Measurements from ENCODE around the gene YPEL1. TPM values are rescaled to one million over a fixed set of nuclear protein-coding genes. Genes with fewer than 3 reads are reported as not detected.

The YPEL1 gene
- total and polyA plus RNA-seq, 10 of the 15 experiments (the other 5 are each of a cell fraction or from before 2014, with no cell fraction given): 0.13 to 5.0 (median 1.6) TPM

DNA sequence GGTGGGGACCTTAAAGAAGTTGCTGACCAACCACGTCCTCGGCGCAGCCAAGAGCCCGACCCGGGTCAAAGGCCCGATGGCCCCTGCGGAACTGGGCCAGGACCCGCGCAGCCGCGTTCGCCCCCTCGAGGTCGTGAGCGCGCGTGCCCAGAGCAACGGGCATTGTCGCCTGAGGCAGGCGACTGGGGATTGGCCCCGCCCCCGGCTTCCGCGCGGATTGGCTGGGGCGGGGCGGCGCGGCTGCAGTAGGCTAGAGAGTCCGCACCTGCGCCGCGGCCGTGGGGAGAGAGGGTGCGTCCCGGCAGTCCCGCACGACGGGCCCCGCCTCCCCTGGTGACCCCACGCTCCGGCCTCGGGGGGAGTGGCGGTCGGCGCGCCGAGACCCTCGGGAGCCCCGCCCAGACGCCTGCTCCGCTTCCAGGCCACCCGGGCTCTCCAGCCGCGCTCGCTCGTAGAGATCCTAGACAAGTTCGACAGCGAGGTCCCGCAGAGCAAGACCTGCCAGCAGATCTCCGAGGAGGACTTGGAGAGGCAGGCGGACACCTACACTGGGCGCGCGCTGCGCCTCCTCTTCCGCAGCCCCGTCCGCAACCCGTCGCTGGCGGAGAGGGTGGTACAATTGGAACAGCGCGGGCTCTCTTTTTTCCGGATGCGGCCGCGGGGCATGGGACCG, 78.1 kb downstream of the YPEL1 start (continued):
- TF ChIP-seq, protein P1, sequence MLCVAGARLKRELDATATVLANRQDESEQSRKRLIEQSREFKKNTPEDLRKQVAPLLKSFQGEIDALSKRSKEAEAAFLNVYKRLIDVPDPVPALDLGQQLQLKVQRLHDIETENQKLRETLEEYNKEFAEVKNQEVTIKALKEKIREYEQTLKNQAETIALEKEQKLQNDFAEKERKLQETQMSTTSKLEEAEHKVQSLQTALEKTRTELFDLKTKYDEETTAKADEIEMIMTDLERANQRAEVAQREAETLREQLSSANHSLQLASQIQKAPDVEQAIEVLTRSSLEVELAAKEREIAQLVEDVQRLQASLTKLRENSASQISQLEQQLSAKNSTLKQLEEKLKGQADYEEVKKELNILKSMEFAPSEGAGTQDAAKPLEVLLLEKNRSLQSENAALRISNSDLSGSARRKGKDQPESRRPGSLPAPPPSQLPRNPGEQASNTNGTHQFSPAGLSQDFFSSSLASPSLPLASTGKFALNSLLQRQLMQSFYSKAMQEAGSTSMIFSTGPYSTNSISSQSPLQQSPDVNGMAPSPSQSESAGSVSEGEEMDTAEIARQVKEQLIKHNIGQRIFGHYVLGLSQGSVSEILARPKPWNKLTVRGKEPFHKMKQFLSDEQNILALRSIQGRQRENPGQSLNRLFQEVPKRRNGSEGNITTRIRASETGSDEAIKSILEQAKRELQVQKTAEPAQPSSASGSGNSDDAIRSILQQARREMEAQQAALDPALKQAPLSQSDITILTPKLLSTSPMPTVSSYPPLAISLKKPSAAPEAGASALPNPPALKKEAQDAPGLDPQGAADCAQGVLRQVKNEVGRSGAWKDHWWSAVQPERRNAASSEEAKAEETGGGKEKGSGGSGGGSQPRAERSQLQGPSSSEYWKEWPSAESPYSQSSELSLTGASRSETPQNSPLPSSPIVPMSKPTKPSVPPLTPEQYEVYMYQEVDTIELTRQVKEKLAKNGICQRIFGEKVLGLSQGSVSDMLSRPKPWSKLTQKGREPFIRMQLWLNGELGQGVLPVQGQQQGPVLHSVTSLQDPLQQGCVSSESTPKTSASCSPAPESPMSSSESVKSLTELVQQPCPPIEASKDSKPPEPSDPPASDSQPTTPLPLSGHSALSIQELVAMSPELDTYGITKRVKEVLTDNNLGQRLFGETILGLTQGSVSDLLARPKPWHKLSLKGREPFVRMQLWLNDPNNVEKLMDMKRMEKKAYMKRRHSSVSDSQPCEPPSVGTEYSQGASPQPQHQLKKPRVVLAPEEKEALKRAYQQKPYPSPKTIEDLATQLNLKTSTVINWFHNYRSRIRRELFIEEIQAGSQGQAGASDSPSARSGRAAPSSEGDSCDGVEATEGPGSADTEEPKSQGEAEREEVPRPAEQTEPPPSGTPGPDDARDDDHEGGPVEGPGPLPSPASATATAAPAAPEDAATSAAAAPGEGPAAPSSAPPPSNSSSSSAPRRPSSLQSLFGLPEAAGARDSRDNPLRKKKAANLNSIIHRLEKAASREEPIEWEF (IDR thresholded peaks at IDR 0.05; ENCODE audit: insufficient replicate concordance, low read depth, low read length): no peak
- TF ChIP-seq, protein P2, sequence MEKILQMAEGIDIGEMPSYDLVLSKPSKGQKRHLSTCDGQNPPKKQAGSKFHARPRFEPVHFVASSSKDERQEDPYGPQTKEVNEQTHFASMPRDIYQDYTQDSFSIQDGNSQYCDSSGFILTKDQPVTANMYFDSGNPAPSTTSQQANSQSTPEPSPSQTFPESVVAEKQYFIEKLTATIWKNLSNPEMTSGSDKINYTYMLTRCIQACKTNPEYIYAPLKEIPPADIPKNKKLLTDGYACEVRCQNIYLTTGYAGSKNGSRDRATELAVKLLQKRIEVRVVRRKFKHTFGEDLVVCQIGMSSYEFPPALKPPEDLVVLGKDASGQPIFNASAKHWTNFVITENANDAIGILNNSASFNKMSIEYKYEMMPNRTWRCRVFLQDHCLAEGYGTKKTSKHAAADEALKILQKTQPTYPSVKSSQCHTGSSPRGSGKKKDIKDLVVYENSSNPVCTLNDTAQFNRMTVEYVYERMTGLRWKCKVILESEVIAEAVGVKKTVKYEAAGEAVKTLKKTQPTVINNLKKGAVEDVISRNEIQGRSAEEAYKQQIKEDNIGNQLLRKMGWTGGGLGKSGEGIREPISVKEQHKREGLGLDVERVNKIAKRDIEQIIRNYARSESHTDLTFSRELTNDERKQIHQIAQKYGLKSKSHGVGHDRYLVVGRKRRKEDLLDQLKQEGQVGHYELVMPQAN (conservative IDR thresholded peaks at IDR 0.05): peak; percentile 63; the same call in 1 of the 2 replicates
- TF ChIP-seq, protein P3, sequence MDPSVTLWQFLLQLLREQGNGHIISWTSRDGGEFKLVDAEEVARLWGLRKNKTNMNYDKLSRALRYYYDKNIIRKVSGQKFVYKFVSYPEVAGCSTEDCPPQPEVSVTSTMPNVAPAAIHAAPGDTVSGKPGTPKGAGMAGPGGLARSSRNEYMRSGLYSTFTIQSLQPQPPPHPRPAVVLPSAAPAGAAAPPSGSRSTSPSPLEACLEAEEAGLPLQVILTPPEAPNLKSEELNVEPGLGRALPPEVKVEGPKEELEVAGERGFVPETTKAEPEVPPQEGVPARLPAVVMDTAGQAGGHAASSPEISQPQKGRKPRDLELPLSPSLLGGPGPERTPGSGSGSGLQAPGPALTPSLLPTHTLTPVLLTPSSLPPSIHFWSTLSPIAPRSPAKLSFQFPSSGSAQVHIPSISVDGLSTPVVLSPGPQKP (IDR thresholded peaks at IDR 0.05; ENCODE audit: low read depth, low read length): 0 out of 2 replicates have a peak, but pooled peaks have one; percentile 40
- peak; percentile 61; the same call in 1 of the 2 replicates for TF ChIP-seq GATAD2B (conservative IDR thresholded peaks at IDR 0.05; ENCODE audit: low read depth)
- 0 out of 2 replicates have a peak, but pooled peaks have one; percentile 12 for TF ChIP-seq CHD2 (IDR thresholded peaks at IDR 0.05; ENCODE audit: borderline replicate concordance, low read depth, low read length)
- no peak for TF ChIP-seq IKZF2 (IDR thresholded peaks at IDR 0.05)
- TF ChIP-seq DPF2 (IDR thresholded peaks at IDR 0.05): 0 out of 2 replicates have a peak, but pooled peaks have one; percentile 49
- no peak for TF ChIP-seq SMAD5 (IDR thresholded peaks at IDR 0.05; ENCODE audit: low read depth)
- no peak for TF ChIP-seq SREBF1 (IDR thresholded peaks at IDR 0.05; ENCODE audit: low read length)
- TF ChIP-seq SIX5 (IDR thresholded peaks at IDR 0.05; ENCODE audit: low read depth, low read length, severe bottlenecking): no peak
- no peak for TF ChIP-seq MEF2A (IDR thresholded peaks at IDR 0.05; ENCODE audit: insufficient read depth, low read depth, low read length)
- no peak for TF ChIP-seq RAD51 (IDR thresholded peaks at IDR 0.05)
- TF ChIP-seq, protein P4, sequence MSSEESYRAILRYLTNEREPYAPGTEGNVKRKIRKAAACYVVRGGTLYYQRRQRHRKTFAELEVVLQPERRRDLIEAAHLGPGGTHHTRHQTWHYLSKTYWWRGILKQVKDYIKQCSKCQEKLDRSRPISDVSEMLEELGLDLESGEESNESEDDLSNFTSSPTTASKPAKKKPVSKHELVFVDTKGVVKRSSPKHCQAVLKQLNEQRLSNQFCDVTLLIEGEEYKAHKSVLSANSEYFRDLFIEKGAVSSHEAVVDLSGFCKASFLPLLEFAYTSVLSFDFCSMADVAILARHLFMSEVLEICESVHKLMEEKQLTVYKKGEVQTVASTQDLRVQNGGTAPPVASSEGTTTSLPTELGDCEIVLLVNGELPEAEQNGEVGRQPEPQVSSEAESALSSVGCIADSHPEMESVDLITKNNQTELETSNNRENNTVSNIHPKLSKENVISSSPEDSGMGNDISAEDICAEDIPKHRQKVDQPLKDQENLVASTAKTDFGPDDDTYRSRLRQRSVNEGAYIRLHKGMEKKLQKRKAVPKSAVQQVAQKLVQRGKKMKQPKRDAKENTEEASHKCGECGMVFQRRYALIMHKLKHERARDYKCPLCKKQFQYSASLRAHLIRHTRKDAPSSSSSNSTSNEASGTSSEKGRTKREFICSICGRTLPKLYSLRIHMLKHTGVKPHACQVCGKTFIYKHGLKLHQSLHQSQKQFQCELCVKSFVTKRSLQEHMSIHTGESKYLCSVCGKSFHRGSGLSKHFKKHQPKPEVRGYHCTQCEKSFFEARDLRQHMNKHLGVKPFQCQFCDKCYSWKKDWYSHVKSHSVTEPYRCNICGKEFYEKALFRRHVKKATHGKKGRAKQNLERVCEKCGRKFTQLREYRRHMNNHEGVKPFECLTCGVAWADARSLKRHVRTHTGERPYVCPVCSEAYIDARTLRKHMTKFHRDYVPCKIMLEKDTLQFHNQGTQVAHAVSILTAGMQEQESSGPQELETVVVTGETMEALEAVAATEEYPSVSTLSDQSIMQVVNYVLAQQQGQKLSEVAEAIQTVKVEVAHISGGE (CRISPR knock-in tag; IDR thresholded peaks at IDR 0.05): no peak
- peak; percentile 79 for TF ChIP-seq POLR2A (IDR thresholded peaks at IDR 0.05; ENCODE audit: low read depth, low read length)
- TF ChIP-seq MXI1 (IDR thresholded peaks at IDR 0.05; ENCODE audit: low read depth, low read length): peak; percentile 64; the same call in 1 of the 2 replicates

Measured in GM12878 (cell line).